Fibroblast of lung (primary cell): ENCODE data around the gene MYBPC2. TPM values are rescaled to one million over a fixed set of nuclear protein-coding genes. Genes with fewer than 3 reads are reported as not detected.

Experiments
- DNase-seq, 2 donors: peaks; one replicate each; pipeline versions ENCODE4 v3.0.0 to v3.0.0-alpha.2; 2010; ENCODE audit warnings: low read depth in 2 of 2
- H2AFZ ChIP-seq: 2 replicates; pipeline ENCODE4 v1.5.1; 2012; ENCODE audit warnings: low read length, control low read depth, inconsistent platforms
- H3K27ac ChIP-seq: 2 replicates; pipeline ENCODE4 v1.5.1; 2011; ENCODE audit warnings: low read length, control low read depth; ENCODE audit not compliant: insufficient read depth
- H3K27me3 ChIP-seq: 2 replicates; pipeline ENCODE4 v1.5.1; 2011; ENCODE audit warnings: mild to moderate bottlenecking, low read length; ENCODE audit not compliant: control insufficient read depth, insufficient read depth
- H3K36me3 ChIP-seq: 2 replicates; pipeline ENCODE4 v1.5.1; 2011; ENCODE audit warnings: low read length; ENCODE audit not compliant: control insufficient read depth, insufficient read depth
- H3K4me1 ChIP-seq: 2 replicates; pipeline ENCODE4 v1.5.1; 2011; ENCODE audit warnings: low read length; ENCODE audit not compliant: control insufficient read depth, insufficient read depth; ENCODE audit errors: extremely low read depth
- H3K4me2 ChIP-seq: 2 replicates; pipeline ENCODE4 v1.5.1; 2011; ENCODE audit warnings: low read length, control low read depth; ENCODE audit not compliant: insufficient read depth; ENCODE audit errors: extremely low read depth
- H3K4me3 ChIP-seq, 4 experiments: fragments of 200-600 bp in 1 of 4; sonication (generic) in 1 of 4; replicated peaks in 1 of 4; 2 replicates each; pipeline ENCODE4 v1.5.1; 2011 to 2016; ENCODE audit warnings: low read length in 4 of 4, low read depth in 3 of 4, mild to moderate bottlenecking in 3 of 4, control low read depth in 2 of 4, inconsistent platforms in 1 of 4, mixed read lengths in 1 of 4; ENCODE audit not compliant: insufficient read depth in 1 of 4; ENCODE audit errors: control extremely low read depth in 1 of 4
- H3K79me2 ChIP-seq: 2 replicates; pipeline ENCODE4 v1.5.1; 2012; ENCODE audit warnings: mild to moderate bottlenecking, low read length, inconsistent platforms; ENCODE audit not compliant: control insufficient read depth, insufficient read depth
- H3K9ac ChIP-seq: 2 replicates; pipeline ENCODE4 v1.5.1; 2011; ENCODE audit warnings: mild to moderate bottlenecking, low read length, control low read depth; ENCODE audit not compliant: insufficient read depth
- H3K9me3 ChIP-seq: 2 replicates; pipeline ENCODE4 v1.5.1; 2012; ENCODE audit warnings: low read depth, low read length; ENCODE audit not compliant: control insufficient read depth, insufficient read depth
- H4K20me1 ChIP-seq: 2 replicates; pipeline ENCODE4 v1.5.1; 2011; ENCODE audit warnings: low read length; ENCODE audit not compliant: control insufficient read depth, insufficient read depth; ENCODE audit errors: extremely low read depth
- EZH2 ChIP-seq: IDR thresholded peaks from 2 replicates; pipeline ENCODE4 v1.5.1; 2012; ENCODE audit warnings: low read length, control low read depth, mild to moderate bottlenecking; ENCODE audit errors: missing control alignments
- polyA plus RNA-seq, 2 donors: library from polyadenylated mRNA; depleted of rRNA in 1 of 2; stranded (reverse) in 1 of 2; unstranded in 1 of 2; fragments of >200 nt; gene quantifications; 2 replicates each; pipeline ENCODE4 v1.2.1, GENCODE V29; 2011 to 2012; ENCODE audit warnings: missing spikeins in 1 of 2
- total RNA-seq: library from RNA; depleted of rRNA; stranded (reverse); fragments of >200 nt; gene quantifications from 2 replicates; pipeline ENCODE4 v1.2.1, GENCODE V29; 2014
- TF ChIP-seq, protein P1 (sequence below), 2 donors: IDR thresholded peaks in 1 of 2; conservative IDR thresholded peaks in 1 of 2; 1 replicate in 1 of 2; 2 replicates in 1 of 2; pipeline ENCODE4 v1.5.1; 2011 to 2012; ENCODE audit warnings: low read length in 2 of 2, control low read depth in 1 of 2, inconsistent platforms in 1 of 2, low read depth in 1 of 2, mild to moderate bottlenecking in 1 of 2

Gene MYBPC2
- total and polyA plus RNA-seq, 2 donors (not counting 1 experiment from before 2014, with no cell fraction given), result under 0.01 TPM; not detected in 1

DNA sequence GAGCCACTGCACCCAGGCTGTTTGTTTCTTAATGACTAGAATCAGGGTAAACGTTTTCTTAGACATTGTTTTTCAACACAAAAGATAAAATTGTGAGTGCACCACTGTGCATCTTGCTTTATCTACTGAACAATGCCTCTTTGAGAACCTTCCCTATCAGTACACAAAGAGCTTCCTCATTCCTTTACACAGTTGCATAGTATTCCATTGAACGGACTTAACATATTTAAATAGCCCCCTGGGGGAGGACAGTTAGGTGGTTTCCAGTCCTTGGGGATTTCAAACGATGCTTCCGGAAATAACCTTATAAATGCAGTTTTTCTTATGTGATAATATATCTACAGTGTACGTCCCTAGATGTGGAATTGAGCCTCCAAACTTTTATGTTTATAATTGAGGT, 39.9 kb upstream of the MYBPC2 start:
- Histone ChIP-seq H3K4me1 (no peaks in the 10 kb centered on the region), H2AFZ (no peak overlapping the region), H3K27me3 (no peaks in the 10 kb centered on the region), H4K20me1 (no peaks in the 10 kb centered on the region), H3K4me2 (no peak overlapping the region), H3K36me3 (no peaks in the 10 kb centered on the region), H3K9me3 (no peaks in the 10 kb centered on the region), H3K4me3 (no peak overlapping the region), H3K27ac (no peak overlapping the region), H3K79me2 (peaks cover 6% of the 10 kb centered on the region), H3K9ac (no peak overlapping the region)
- TF ChIP-seq EZH2, result no peak
- TF ChIP-seq, protein P1, sequence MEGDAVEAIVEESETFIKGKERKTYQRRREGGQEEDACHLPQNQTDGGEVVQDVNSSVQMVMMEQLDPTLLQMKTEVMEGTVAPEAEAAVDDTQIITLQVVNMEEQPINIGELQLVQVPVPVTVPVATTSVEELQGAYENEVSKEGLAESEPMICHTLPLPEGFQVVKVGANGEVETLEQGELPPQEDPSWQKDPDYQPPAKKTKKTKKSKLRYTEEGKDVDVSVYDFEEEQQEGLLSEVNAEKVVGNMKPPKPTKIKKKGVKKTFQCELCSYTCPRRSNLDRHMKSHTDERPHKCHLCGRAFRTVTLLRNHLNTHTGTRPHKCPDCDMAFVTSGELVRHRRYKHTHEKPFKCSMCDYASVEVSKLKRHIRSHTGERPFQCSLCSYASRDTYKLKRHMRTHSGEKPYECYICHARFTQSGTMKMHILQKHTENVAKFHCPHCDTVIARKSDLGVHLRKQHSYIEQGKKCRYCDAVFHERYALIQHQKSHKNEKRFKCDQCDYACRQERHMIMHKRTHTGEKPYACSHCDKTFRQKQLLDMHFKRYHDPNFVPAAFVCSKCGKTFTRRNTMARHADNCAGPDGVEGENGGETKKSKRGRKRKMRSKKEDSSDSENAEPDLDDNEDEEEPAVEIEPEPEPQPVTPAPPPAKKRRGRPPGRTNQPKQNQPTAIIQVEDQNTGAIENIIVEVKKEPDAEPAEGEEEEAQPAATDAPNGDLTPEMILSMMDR (conservative IDR thresholded peaks at IDR 0.05 in 1 of 2, IDR thresholded peaks at IDR 0.05 in 1 of 2; ENCODE audit: low read depth in 1 of 2, low read length in 2 of 2), result no peak
- no peak for DNase-seq

DNA sequence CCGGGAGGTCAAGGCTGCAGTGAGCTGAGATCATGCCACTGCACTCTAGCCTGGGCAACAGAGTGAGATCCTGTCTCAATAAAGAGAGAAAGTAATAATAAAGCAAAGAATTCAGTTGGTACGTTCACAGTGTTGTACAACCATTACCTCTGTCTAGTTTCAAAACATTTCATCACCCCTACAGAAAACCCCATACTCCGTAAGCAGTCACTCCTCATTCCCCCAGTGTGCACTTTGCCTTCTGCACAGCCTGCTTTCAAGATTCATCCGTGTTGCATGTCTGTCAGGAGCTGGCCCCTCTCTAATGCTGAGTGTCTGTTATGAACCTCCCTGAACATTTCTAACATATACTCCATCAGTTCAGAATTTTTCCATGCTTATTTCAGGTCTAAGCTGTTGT, 39.1 kb upstream of the MYBPC2 start:
- no peak overlapping the region for H3K4me3 ChIP-seq
- H3K4me2 ChIP-seq, result no peak overlapping the region
- no peaks in the 10 kb centered on the region for H3K36me3 ChIP-seq
- no peaks in the 10 kb centered on the region for H4K20me1 ChIP-seq
- no peaks in the 10 kb centered on the region for H3K9me3 ChIP-seq
- H2AFZ ChIP-seq, result no peak overlapping the region
- no peak overlapping the region for H3K9ac ChIP-seq
- H3K79me2 ChIP-seq, result peaks cover 4% of the 10 kb centered on the region
- no peaks in the 10 kb centered on the region for H3K27me3 ChIP-seq
- no peak for DNase-seq
- TF ChIP-seq, protein P1 (conservative IDR thresholded peaks at IDR 0.05 in 1 of 2, IDR thresholded peaks at IDR 0.05 in 1 of 2; ENCODE audit: low read depth in 1 of 2, low read length in 2 of 2), result no peak
- TF ChIP-seq EZH2, result no peak
- no peak overlapping the region for H3K27ac ChIP-seq
- H3K4me1 ChIP-seq, result no peaks in the 10 kb centered on the region

DNA sequence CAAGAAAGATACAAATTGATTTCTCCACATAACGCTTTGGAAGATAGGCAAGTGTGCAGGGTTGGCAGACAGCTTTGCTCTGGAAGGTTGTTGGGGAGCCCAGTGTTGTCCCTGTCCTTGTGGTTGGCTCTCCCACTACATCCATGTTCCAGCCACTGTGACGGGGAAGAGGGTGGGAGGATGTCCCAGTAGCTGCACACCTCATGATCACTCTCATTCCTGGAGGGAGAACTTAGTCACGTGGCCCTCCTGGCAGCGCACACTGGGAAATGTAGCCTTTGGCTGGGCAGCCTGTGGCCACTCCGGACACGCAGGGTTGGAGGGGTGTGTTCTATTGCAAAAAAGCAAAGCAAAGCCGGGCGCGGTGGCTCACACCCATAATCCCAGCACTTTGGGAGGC, 38.7 kb upstream of the MYBPC2 start:
- Histone ChIP-seq H2AFZ (no peak overlapping the region), H3K4me3 (no peak overlapping the region), H3K27me3 (no peaks in the 10 kb centered on the region), H3K79me2 (peaks cover 3% of the 10 kb centered on the region), H3K36me3 (no peaks in the 10 kb centered on the region), H3K4me1 (no peaks in the 10 kb centered on the region), H3K27ac (no peak overlapping the region), H4K20me1 (no peaks in the 10 kb centered on the region), H3K4me2 (no peak overlapping the region), H3K9me3 (no peaks in the 10 kb centered on the region), H3K9ac (no peak overlapping the region)
- DNase-seq, result no peak
- TF ChIP-seq, protein P1 (conservative IDR thresholded peaks at IDR 0.05 in 1 of 2, IDR thresholded peaks at IDR 0.05 in 1 of 2; ENCODE audit: low read depth in 1 of 2, low read length in 2 of 2), result no peak
- no peak for TF ChIP-seq EZH2
